HG03045 (cell line): ENCODE measurements around the gene MCCD1.
"Not testable (repeated sequence)": the region's sequence is repeated elsewhere in the genome, so short reads cannot be mapped to it uniquely, and the experiment has no call there.

Experiments
- ATAC-seq: cut with Tn5 transposase; IDR thresholded peaks from one replicate; pipeline ENCODE4 v1.9.1; 2021; ENCODE audit warnings: mild to moderate bottlenecking, moderate library complexity; ENCODE audit not compliant: unreplicated experiment

Gene MCCD1

GRCh38 chr6:31528821-31529328 is at the start of gene MCCD1:
MCCD1 (plus strand) TSS chr6:31528962; CDS start chr6:31529015, 53 bp downstream.
- ATAC-seq: no peak

- ATAC-seq: no peak
Observed at GRCh38 chr6:31479151-31479932, 49.4 kb upstream of the MCCD1 start.

- ATAC-seq: no peak
Observed at GRCh38 chr6:31479933-31480535, 48.7 kb upstream of the MCCD1 start.

- ATAC-seq: no peak
Observed at GRCh38 chr6:31480574-31480973, 48.2 kb upstream of the MCCD1 start.

- ATAC-seq: no peak
Observed at GRCh38 chr6:31483392-31483791, 45.4 kb upstream of the MCCD1 start.

- ATAC-seq: no peak
Observed at GRCh38 chr6:31485055-31485454, 43.7 kb upstream of the MCCD1 start.

GRCh38 chr6:31486065-31486837 is 42.5 kb upstream of the MCCD1 start:
- not testable (repeated sequence) for ATAC-seq

- not testable (repeated sequence) for ATAC-seq
Observed at GRCh38 chr6:31487674-31488073, 41.1 kb upstream of the MCCD1 start.

GRCh38 chr6:31489086-31489485 is 39.7 kb upstream of the MCCD1 start:
- ATAC-seq: no peak

GRCh38 chr6:31490115-31490873 is 38.5 kb upstream of the MCCD1 start:
- no peak for ATAC-seq

GRCh38 chr6:31493550-31493874 is 35.2 kb upstream of the MCCD1 start:
- ATAC-seq: not testable (repeated sequence)

GRCh38 chr6:31493875-31494694 is 34.7 kb upstream of the MCCD1 start:
- peak; percentile 32 for ATAC-seq

GRCh38 chr6:31495580-31495979 is 33.2 kb upstream of the MCCD1 start:
- ATAC-seq: no peak

GRCh38 chr6:31496826-31497225 is 31.9 kb upstream of the MCCD1 start:
- not testable (repeated sequence) for ATAC-seq

GRCh38 chr6:31497531-31498476 is 31.0 kb upstream of the MCCD1 start, which contains the start of gene MICB:
MICB (plus strand) TSS chr6:31498145; CDS start chr6:31498194, 49 bp downstream.
- ATAC-seq: peak; percentile 54

GRCh38 chr6:31498748-31499147 is 30.0 kb upstream of the MCCD1 start:
- ATAC-seq: no peak

GRCh38 chr6:31499648-31500047 is 29.1 kb upstream of the MCCD1 start:
- ATAC-seq: not testable (repeated sequence)

- ATAC-seq: no peak
Observed at GRCh38 chr6:31502586-31502985, 26.2 kb upstream of the MCCD1 start.

GRCh38 chr6:31509036-31509435 is 19.7 kb upstream of the MCCD1 start:
- not testable (repeated sequence) for ATAC-seq
